SH-SY5Y (cell line): ENCODE measurements around the gene PIM1.

Experiments used
- GATA2 ChIP-seq: IDR thresholded peaks from 2 replicates; pipeline ENCODE4 v1.6.1; 2011; ENCODE audit warnings: mild to moderate bottlenecking, low read depth, low read length
- GATA3 ChIP-seq: IDR thresholded peaks from 2 replicates; pipeline ENCODE4 v1.6.1; 2011; ENCODE audit warnings: low read depth, mild to moderate bottlenecking, low read length, moderate library complexity

DNA sequence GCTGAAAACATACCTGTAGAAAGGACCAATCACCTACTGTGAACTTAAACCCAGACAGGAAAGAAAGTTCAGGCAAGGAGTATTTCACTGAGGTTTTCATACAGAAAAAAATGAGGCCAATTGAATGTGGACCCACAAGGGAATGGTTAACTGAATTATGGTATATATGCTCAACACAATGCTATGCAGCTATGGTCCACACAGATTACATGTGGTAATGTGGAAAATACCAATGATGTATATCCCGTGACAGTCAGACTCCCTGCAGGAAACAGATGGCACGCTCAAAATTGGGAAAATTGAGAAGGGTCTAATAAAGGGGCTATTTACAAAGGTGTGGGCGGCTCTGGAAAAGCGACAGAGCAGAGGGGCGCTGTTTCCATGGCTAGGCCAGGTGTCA is 47.1 kb upstream of the PIM1 start:
- no peak for TF ChIP-seq GATA2
- no peak for TF ChIP-seq GATA3
